HG03045 (cell line): Measurements from ENCODE around the gene SLC35E3.

Experiments
- ATAC-seq: cut with Tn5 transposase; IDR thresholded peaks from one replicate; pipeline ENCODE4 v1.9.1; 2021; ENCODE audit warnings: mild to moderate bottlenecking, moderate library complexity; ENCODE audit not compliant: unreplicated experiment

The SLC35E3 gene

GRCh38 chr12:68769941-68770340, 24.0 kb downstream of the SLC35E3 start:
- ATAC-seq = no peak

DNA sequence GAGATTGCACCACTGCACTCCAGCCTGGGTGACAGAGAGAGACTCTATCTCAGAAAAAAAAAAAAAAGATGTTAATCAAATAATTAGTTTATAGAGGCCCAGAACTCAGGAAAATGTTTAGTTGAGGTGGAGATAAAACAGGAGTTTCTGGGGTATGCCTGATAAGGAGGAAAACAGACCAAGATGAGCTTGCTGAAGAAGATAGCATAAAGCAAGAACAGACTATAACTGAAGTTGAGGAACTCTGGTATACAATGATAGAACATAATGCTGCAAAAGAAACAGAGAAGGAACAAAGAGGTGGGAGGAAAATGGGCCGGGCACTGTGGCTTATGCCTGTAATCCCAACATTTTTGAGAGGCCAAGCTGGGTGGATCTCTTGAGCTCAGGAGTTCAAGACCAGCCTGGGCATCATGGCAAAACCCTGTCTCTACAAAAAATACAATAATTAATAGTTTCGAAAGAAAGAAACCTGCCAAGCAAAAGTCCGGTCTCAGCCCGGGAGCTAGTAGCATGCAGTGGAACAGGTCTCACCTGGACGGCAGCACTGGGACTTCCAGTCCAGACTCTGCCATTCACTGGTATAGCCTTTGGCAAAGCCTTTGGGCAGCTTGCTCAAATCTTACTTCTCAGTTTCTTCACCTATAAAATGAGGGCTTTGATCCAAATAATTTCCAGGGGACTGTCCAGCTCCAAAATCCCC, 25.4 kb downstream of the SLC35E3 start:
- ATAC-seq = no peak

GRCh38 chr12:68772714-68773113, 26.7 kb downstream of the SLC35E3 start:
- ATAC-seq = peak; percentile 68

DNA sequence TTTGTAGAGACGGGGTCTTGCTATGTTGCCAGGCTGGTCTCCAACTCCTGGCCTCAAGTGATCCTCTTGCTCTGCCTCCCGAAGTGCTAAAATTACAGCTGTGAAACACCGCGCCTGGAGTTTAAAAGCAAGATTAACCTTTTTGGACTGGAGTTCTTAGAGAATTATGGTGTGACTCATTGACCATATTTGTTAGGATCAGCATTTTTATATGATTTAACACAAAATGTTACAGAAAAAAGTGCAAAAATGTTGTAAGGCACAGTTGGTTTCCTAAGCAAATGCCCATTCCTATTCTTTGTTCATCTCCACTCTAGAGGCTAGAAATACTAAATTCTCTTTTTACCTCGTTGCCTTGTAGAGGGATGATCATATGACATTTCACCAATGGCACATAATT, 27.6 kb downstream of the SLC35E3 start:
- ATAC-seq = no peak

DNA sequence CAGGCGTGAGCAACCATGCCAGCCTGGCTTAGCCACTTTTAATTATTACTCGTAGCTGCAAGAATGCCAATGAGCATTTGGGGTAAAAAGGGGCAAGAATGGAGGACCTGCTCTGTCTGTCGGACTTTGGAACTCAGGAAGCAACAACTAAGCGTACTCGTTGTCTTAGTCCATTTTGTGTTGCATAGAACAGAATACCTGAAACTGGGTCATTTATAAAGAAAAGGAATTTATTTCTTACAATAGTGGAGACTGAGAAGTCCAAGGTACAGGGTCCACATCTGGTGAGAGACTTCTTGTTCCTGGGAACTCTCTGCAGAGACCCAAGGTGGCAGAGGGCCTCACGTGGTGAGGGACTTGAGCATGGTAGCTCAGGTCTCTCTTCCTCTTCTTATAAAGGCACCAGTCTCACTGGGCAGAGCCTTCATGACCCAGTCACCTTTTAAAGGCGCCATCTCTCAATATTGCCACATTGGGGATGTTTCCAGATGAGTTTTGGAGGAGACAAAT, 29.2 kb downstream of the SLC35E3 start:
- no peak for ATAC-seq

GRCh38 chr12:68776976-68777610, 31.1 kb downstream of the SLC35E3 start:
- ATAC-seq = no peak

DNA sequence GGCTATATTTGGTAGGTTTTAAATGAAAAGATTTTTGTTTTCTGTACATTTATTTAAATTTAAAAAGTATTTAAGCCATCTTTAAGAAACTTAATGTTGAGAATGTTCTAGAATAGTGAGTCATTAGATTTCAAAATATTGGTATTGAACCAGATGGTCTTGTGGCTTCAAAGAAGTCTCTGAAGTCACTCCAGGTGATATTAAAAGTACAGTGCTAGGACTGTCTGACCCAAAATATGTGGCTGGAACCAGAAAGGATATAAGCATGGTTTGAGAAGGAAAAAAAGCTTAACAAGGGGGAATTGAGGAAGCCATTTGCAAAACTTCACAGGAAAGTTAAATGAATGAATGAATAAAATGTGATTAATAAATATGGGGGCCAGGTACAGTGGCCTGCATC, 33.3 kb downstream of the SLC35E3 start:
- no peak for ATAC-seq

- ATAC-seq = no peak
Observed at GRCh38 chr12:68780731-68781130, 34.8 kb downstream of the SLC35E3 start.

DNA sequence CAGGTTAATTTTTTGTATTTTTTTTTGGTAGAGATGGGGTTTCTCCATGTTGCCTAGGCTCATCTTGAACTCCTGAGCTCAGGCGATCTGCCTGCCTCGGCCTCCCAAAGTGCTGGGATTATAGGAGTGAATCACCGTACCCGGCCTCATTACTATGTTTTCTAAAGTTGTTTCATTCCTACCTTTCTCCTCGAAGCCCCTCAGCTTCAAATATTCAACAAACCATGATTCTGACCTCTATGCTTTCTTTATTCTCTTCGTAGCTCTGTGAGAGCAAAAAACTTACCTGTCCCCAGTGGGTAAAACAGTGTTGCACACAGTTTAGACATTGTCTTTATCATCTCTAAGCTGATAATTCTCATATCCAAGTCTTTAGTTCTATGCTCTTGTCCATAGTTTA, 35.8 kb downstream of the SLC35E3 start:
- ATAC-seq = no peak

DNA sequence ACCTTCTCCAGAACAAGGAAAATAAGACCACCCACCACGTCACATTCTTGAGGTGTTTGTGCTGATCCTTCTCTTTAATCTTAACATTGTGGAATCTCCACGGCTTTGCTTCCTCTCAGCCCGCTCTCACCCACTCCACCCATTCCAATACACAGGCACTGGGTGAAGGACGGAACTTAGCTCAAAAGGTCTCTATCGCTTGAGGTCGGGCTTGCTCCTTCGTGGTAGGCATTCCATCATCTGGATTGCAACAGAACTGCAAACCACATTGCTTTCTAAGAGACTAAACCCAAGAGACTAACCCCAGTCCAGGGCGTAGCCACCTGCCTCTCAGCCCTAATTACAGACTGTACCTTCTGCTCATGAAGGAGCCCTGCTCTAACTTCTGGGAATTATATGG, 38.0 kb downstream of the SLC35E3 start:
- ATAC-seq = no peak

GRCh38 chr12:68785358-68785757, 39.4 kb downstream of the SLC35E3 start:
- no peak for ATAC-seq

GRCh38 chr12:68785823-68786222, 39.8 kb downstream of the SLC35E3 start:
- no peak for ATAC-seq

GRCh38 chr12:68786929-68787328, 41.0 kb downstream of the SLC35E3 start:
- ATAC-seq = no peak

DNA sequence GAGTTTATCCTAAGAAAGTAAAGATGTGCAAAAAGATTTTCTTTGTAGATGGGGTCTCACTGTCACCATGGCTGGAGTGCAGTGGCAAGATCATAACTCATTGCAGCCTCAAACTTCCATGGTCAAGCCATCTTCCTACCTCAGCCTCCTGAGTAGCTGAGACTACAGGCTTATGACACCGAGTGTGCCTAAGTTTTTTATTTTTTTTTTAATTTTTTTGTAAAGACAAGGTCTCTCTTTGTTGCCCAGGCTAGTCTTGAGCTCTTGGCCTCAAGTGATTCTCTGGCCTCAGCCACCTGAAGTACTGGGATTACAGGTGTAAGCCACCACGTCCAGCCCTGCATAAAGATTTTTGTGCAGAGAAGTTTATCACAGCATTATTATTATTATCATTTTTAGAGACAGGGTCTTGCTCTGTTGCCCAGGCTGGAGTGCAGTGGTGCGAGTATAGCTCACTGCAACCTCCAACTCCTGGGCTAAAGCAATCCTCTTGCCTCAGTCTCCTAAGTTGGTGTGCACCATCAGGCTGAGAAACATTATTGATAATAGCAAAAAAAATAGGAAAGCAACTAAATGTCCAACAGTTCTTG, 42.7 kb downstream of the SLC35E3 start:
- no peak for ATAC-seq

GRCh38 chr12:68789144-68789878, 43.3 kb downstream of the SLC35E3 start:
- no peak for ATAC-seq

GRCh38 chr12:68790081-68790951, 44.3 kb downstream of the SLC35E3 start:
- ATAC-seq = no peak

DNA sequence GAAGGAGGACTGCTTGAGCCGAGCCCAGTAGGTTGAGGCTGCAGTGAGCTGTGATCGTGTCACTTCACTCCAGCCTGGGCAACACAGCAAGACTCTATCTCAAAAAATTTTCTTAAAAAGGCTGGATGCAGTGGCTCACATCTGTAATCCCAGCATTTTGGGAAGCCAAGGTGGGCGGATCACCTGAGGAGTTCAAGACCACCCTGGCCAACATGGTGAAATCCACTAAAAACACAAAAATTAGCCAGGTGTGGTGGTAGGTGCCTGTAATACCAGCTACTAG, 44.9 kb downstream of the SLC35E3 start:
- ATAC-seq = no peak

GRCh38 chr12:68791897-68792481, 46.0 kb downstream of the SLC35E3 start:
- ATAC-seq = no peak

GRCh38 chr12:68792952-68793351, 47.0 kb downstream of the SLC35E3 start:
- peak; percentile 77 for ATAC-seq

GRCh38 chr12:68793436-68793835, 47.5 kb downstream of the SLC35E3 start:
- ATAC-seq = no peak
